Smooth muscle cell (in vitro differentiated cells): ENCODE measurements around the gene BAZ2B. TPM values are rescaled to one million over a fixed set of nuclear protein-coding genes. Genes with fewer than 3 reads are reported as not detected.

ENCODE experiments used
- DNase-seq: peaks from one replicate; lab custom pipeline; 2025; ENCODE audit not compliant: unreplicated experiment; lab: John Stamatoyannopoulos, UW
- H2AFZ ChIP-seq: fragments of 200-600 bp; sonication (generic); 2 replicates; pipeline ENCODE4 v1.6.0; 2016; ENCODE audit warnings: antibody characterized with exemption, low read depth, mild to moderate bottlenecking
- H3F3A ChIP-seq: fragments of 200-600 bp; sonication (generic); 2 replicates; pipeline ENCODE4 v1.6.0; 2017; ENCODE audit warnings: antibody characterized with exemption, low read depth
- H3K27ac ChIP-seq: fragments of 200-600 bp; sonication (generic); 2 replicates; pipeline ENCODE4 v1.5.1; 2016; ENCODE audit warnings: low read depth, mild to moderate bottlenecking
- H3K27me3 ChIP-seq: fragments of 200-600 bp; sonication (generic); 2 replicates; pipeline ENCODE4 v1.6.1; 2016; ENCODE audit warnings: low read depth, mild to moderate bottlenecking
- H3K36me3 ChIP-seq: fragments of 200-600 bp; sonication (generic); 2 replicates; pipeline ENCODE4 v1.5.1; 2016; ENCODE audit warnings: low read depth
- H3K4me1 ChIP-seq: fragments of 200-600 bp; sonication (generic); 2 replicates; pipeline ENCODE4 v1.5.1; 2016; ENCODE audit warnings: low read depth
- H3K4me2 ChIP-seq: fragments of 200-600 bp; sonication (generic); 2 replicates; pipeline ENCODE4 v1.6.0; 2016; ENCODE audit warnings: mild to moderate bottlenecking
- H3K4me3 ChIP-seq: fragments of 200-600 bp; sonication (generic); 2 replicates; pipeline ENCODE4 v1.5.1; 2016; ENCODE audit warnings: mild to moderate bottlenecking
- H3K79me2 ChIP-seq: fragments of 200-600 bp; sonication (generic); 2 replicates; pipeline ENCODE4 v1.6.0; 2016; ENCODE audit warnings: low read depth, mild to moderate bottlenecking
- H3K9ac ChIP-seq: fragments of 200-600 bp; sonication (generic); 2 replicates; pipeline ENCODE4 v1.6.0; 2016; ENCODE audit warnings: low read depth
- H3K9me3 ChIP-seq: fragments of 200-600 bp; sonication (generic); replicated peaks from 2 replicates; pipeline ENCODE4 v1.5.1; 2016; ENCODE audit warnings: low read depth
- H4K20me1 ChIP-seq: fragments of 200-600 bp; sonication (generic); 2 replicates; pipeline ENCODE4 v1.6.0; 2016; ENCODE audit warnings: low read depth
- CTCF ChIP-seq: fragments of 200-600 bp; sonication (generic); IDR thresholded peaks from 2 replicates; pipeline ENCODE4 v1.5.1; 2017; ENCODE audit warnings: borderline replicate concordance, mild to moderate bottlenecking, antibody characterized with exemption; ENCODE audit not compliant: insufficient read depth, poor library complexity, severe bottlenecking
- WGBS: methylation state at CpG from one replicate; pipeline ENCODE4 v1.1.7; 2016; ENCODE audit warnings: low lambda C conversion rate; 5-methylcytosine and 5-hydroxymethylcytosine counted together
- polyA plus RNA-seq: library from polyadenylated mRNA; unstranded; fragments of >200 nt; fragmentation: Nextera tagmentation; extraction: Ambion mirVana; gene quantifications from 2 replicates; pipeline ENCODE4 v1.2.1, GENCODE V29; 2016
- total RNA-seq: library from RNA; depleted of rRNA; stranded (reverse); fragments of >200 nt; gene quantifications from 2 replicates; pipeline ENCODE4 v1.2.3, GENCODE V29; 2014

BAZ2B gene
- total and polyA plus RNA-seq, 2 experiments from 2014 or later = 27.7 to 58.5 TPM

- H3K36me3 ChIP-seq = peaks cover 15% of the 10 kb centered on the region
Measured at GRCh38 chr2:159445307-159445706, 171.0 kb downstream of the BAZ2B start.

GRCh38 chr2:159444754-159445153 is 171.6 kb downstream of the BAZ2B start:
- DNase-seq = no peak
- Histone ChIP-seq H3K27ac (no peak overlapping the region), H3K4me3 (no peak overlapping the region), H3K4me1 (no peaks in the 10 kb centered on the region), H3K9me3 (no peaks in the 10 kb centered on the region), H3K9ac (no peak overlapping the region), H2AFZ (no peak overlapping the region), H3F3A (no peaks in the 10 kb centered on the region), H4K20me1 (no peaks in the 10 kb centered on the region), H3K27me3 (no peaks in the 10 kb centered on the region), H3K79me2 (no peaks in the 10 kb centered on the region), H3K4me2 (no peak overlapping the region), H3K36me3 (peaks cover 15% of the 10 kb centered on the region)
- TF ChIP-seq CTCF = no peak

More at GRCh38 chr2:159445307-159445706, 171.0 kb downstream of the BAZ2B start:
- H3K9me3 ChIP-seq = no peaks in the 10 kb centered on the region
- H3K9ac ChIP-seq = no peak overlapping the region
- no peak overlapping the region for H3K4me2 ChIP-seq
- H3K27me3 ChIP-seq = no peaks in the 10 kb centered on the region
- no peak overlapping the region for H3K27ac ChIP-seq
- H4K20me1 ChIP-seq = no peaks in the 10 kb centered on the region
- no peaks in the 10 kb centered on the region for H3K4me1 ChIP-seq
- no peak overlapping the region for H3K4me3 ChIP-seq
- DNase-seq = no peak
- H3K79me2 ChIP-seq = no peaks in the 10 kb centered on the region
- H2AFZ ChIP-seq = no peak overlapping the region
- no peaks in the 10 kb centered on the region for H3F3A ChIP-seq
- TF ChIP-seq CTCF = no peak

GRCh38 chr2:159442159-159442852 is 174.0 kb downstream of the BAZ2B start:
- Histone ChIP-seq H3K4me3 (no peak overlapping the region), H3F3A (no peaks in the 10 kb centered on the region), H3K27me3 (no peaks in the 10 kb centered on the region), H3K79me2 (no peaks in the 10 kb centered on the region), H2AFZ (no peak overlapping the region), H3K4me1 (no peaks in the 10 kb centered on the region), H3K4me2 (no peak overlapping the region), H3K27ac (no peak overlapping the region), H3K9ac (no peak overlapping the region), H3K36me3 (peaks cover 28% of the 10 kb centered on the region), H3K9me3 (no peaks in the 10 kb centered on the region), H4K20me1 (no peaks in the 10 kb centered on the region)
- TF ChIP-seq CTCF = no peak
- 97% methylated on average over 2 of the region's 2 CpGs for WGBS
- no peak for DNase-seq

GRCh38 chr2:159441182-159441581 is 175.2 kb downstream of the BAZ2B start:
- no peak overlapping the region for H3K4me2 ChIP-seq
- no peak for TF ChIP-seq CTCF
- no peak for DNase-seq
- H3F3A ChIP-seq = no peaks in the 10 kb centered on the region
- no peak overlapping the region for H3K4me3 ChIP-seq
- H2AFZ ChIP-seq = no peak overlapping the region
- peaks cover 27% of the 10 kb centered on the region for H3K36me3 ChIP-seq
- no peak overlapping the region for H3K9ac ChIP-seq
- H3K4me1 ChIP-seq = no peaks in the 10 kb centered on the region
- H3K9me3 ChIP-seq = no peaks in the 10 kb centered on the region
- WGBS = 94% methylated on average over 1 of the region's 1 CpG
- no peaks in the 10 kb centered on the region for H4K20me1 ChIP-seq
- H3K79me2 ChIP-seq = no peaks in the 10 kb centered on the region
- no peak overlapping the region for H3K27ac ChIP-seq
- no peaks in the 10 kb centered on the region for H3K27me3 ChIP-seq
